Neural crest cell (in vitro differentiated cells): ENCODE measurements around the gene PIEZO2. TPM values are rescaled to one million over a fixed set of nuclear protein-coding genes. Genes with fewer than 3 reads are reported as not detected.

ENCODE experiments used
- DNase-seq: peaks from one replicate; pipeline ENCODE4 v3.0.0; 2021; ENCODE audit warnings: low read depth, mixed read lengths, low spot score
- H3K27ac Mint-ChIP-seq: one replicate; pipeline ENCODE4 v1.8.0; 2021; ENCODE audit warnings: mild to moderate bottlenecking, mixed read lengths; ENCODE audit not compliant: unreplicated experiment
- H3K27me3 Mint-ChIP-seq: 2 replicates; pipeline ENCODE4 v1.8.0; 2021; ENCODE audit warnings: low read depth, mild to moderate bottlenecking, mixed read lengths
- H3K36me3 Mint-ChIP-seq: 2 replicates; pipeline ENCODE4 v1.8.0; 2021; ENCODE audit warnings: low read depth, mild to moderate bottlenecking, mixed read lengths
- H3K4me1 Mint-ChIP-seq: 2 replicates; pipeline ENCODE4 v1.8.0; 2021; ENCODE audit warnings: mixed read lengths
- H3K4me3 Mint-ChIP-seq: one replicate; pipeline ENCODE4 v1.8.0; 2021; ENCODE audit warnings: mild to moderate bottlenecking, mixed read lengths
- H3K9me3 Mint-ChIP-seq: 2 replicates; pipeline ENCODE4 v1.8.0; 2021; ENCODE audit warnings: mixed read lengths
- total RNA-seq: library from RNA; stranded (reverse); gene quantifications from 2 replicates; pipeline ENCODE4 v1.2.1, GENCODE V29; 2021
- TF ChIP-seq, protein P1 (sequence below): fragments of 200-600 bp; sonication (generic); conservative IDR thresholded peaks from 2 replicates; pipeline ENCODE4 v1.5.0; 2021; ENCODE audit warnings: antibody characterized with exemption, mild to moderate bottlenecking

Gene PIEZO2
- total RNA-seq, 1 donor from 2014 or later: 15.5 TPM

DNA sequence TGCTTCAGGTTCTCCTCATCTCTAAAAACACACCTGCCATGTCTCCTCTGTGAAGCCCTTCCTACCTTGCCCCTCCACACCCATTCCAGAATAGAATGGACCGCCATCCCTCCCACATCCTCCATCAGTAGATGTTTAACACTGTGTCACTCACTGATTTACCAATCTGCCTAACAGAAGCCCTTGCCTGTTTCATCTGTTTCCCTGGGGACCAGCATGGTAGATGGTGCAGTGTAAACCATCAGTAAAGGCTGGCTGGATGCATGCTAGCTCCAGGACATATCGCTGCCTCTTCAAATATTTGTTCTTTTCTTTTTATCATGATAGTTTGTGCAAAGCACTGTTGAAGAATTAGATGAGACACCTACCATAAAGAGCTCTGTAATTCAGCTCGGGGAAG is 271.4 kb downstream of the PIEZO2 start:
- H3K4me3 Mint-ChIP-seq: no peak overlapping the region

DNA sequence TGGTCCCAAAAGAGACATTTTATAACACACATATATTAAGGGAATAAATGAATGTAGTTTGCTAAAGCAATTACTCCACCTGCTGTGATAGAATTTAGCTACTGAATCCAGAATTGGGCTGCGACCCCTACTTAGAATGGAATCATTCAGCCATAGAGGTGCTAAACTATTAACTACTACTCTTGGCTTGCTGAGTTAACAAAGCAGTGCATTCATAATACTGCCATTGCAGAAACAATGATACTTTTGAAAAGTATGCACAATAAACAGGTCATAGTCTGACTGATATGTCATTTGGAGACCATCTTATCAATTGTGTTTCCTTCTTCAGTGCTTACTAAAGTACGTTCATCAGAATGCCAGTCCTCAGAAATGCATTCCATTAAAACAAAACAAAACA is 273.6 kb downstream of the PIEZO2 start:
- Mint-ChIP-seq H3K36me3 (no peaks in the 10 kb centered on the region), H3K4me3 (no peak overlapping the region), H3K27me3 (no peaks in the 10 kb centered on the region), H3K9me3 (no peaks in the 10 kb centered on the region), H3K4me1 (peaks cover 19% of the 10 kb centered on the region), H3K27ac (no peak overlapping the region)
- DNase-seq: no peak
- TF ChIP-seq, protein P1, sequence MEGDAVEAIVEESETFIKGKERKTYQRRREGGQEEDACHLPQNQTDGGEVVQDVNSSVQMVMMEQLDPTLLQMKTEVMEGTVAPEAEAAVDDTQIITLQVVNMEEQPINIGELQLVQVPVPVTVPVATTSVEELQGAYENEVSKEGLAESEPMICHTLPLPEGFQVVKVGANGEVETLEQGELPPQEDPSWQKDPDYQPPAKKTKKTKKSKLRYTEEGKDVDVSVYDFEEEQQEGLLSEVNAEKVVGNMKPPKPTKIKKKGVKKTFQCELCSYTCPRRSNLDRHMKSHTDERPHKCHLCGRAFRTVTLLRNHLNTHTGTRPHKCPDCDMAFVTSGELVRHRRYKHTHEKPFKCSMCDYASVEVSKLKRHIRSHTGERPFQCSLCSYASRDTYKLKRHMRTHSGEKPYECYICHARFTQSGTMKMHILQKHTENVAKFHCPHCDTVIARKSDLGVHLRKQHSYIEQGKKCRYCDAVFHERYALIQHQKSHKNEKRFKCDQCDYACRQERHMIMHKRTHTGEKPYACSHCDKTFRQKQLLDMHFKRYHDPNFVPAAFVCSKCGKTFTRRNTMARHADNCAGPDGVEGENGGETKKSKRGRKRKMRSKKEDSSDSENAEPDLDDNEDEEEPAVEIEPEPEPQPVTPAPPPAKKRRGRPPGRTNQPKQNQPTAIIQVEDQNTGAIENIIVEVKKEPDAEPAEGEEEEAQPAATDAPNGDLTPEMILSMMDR: no peak

More for the DNA sequence above, 271.4 kb downstream of the PIEZO2 start:
- Mint-ChIP-seq H3K4me1 (peaks cover 24% of the 10 kb centered on the region), H3K27me3 (no peaks in the 10 kb centered on the region), H3K36me3 (no peaks in the 10 kb centered on the region), H3K27ac (no peak overlapping the region), H3K9me3 (no peaks in the 10 kb centered on the region)
- TF ChIP-seq, protein P1: no peak
- DNase-seq: no peak

DNA sequence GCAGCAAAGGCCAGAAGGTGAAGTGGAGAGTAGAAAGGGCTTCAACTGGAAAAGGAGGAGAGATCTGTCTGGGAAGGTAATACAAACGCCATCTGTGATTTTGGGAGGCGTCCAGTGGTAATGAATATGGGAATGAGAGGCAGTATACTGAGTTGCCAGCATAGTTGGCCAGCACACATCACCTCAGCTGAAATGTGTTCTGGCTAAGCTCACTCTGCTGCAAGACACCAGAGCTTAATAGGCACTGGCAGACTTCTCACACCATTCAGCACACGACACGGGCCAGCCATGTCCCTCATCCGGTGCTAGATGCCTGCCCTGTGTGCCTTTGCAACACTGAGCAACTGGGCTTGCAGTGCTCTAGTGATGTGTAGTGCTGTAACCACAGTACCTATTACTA is 277.1 kb downstream of the PIEZO2 start:
- peaks cover 26% of the 10 kb centered on the region for H3K4me1 Mint-ChIP-seq
- TF ChIP-seq, protein P1: no peak
- no peaks in the 10 kb centered on the region for H3K36me3 Mint-ChIP-seq
- no peaks in the 10 kb centered on the region for H3K9me3 Mint-ChIP-seq
- H3K4me3 Mint-ChIP-seq: no peak overlapping the region
- no peak for DNase-seq
- H3K27me3 Mint-ChIP-seq: no peaks in the 10 kb centered on the region
- H3K27ac Mint-ChIP-seq: no peak overlapping the region

DNA sequence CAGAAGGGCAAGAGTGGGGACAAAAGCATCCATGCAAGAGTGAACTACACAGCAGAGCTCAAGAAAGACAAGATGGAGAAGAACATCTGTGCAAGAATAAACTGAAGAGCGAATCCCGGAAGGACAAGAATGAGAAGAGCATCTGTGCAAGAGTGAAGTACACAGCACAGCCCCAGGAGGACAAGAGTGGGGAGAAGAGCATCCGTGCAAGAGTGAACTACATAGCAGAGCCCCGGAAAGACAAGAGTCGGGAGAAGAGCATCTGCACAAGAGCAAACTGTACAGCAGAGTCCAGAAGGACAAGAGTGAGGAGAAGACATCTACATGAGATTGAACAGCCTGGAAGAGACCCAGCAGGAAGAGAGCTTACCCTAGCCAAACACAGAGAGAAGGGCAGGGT is 284.6 kb downstream of the PIEZO2 start:
- peaks cover 5% of the 10 kb centered on the region for H3K9me3 Mint-ChIP-seq
- peaks cover 13% of the 10 kb centered on the region for H3K36me3 Mint-ChIP-seq
- TF ChIP-seq, protein P1: no peak
- no peak overlapping the region for H3K27ac Mint-ChIP-seq
- H3K4me1 Mint-ChIP-seq: peaks cover 7% of the 10 kb centered on the region
- H3K27me3 Mint-ChIP-seq: no peaks in the 10 kb centered on the region
- DNase-seq: no peak
- H3K4me3 Mint-ChIP-seq: no peak overlapping the region

DNA sequence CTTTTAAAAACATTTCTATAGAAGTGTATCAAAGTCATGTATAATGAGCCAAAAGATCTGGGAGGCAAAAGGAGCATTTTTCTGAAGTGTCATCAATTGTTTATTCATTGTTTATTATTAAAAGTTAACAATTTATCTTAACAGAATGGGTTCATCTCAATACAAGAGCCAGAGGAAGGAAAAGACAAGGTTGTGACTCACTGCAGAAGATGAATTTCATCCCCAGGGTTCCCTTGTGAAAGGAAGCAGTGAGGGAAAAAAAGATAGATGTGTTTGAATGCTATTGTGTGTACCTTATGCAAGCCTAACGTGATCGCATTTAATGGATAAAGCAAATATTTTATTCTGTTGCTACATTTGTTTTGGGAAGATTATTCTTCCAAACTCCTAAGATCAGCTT is 286.3 kb downstream of the PIEZO2 start:
- Mint-ChIP-seq H3K27me3 (no peaks in the 10 kb centered on the region), H3K4me1 (no peaks in the 10 kb centered on the region), H3K4me3 (no peak overlapping the region), H3K36me3 (peaks cover 16% of the 10 kb centered on the region), H3K9me3 (peaks cover 5% of the 10 kb centered on the region), H3K27ac (no peak overlapping the region)
- no peak for DNase-seq
- TF ChIP-seq, protein P1: no peak

DNA sequence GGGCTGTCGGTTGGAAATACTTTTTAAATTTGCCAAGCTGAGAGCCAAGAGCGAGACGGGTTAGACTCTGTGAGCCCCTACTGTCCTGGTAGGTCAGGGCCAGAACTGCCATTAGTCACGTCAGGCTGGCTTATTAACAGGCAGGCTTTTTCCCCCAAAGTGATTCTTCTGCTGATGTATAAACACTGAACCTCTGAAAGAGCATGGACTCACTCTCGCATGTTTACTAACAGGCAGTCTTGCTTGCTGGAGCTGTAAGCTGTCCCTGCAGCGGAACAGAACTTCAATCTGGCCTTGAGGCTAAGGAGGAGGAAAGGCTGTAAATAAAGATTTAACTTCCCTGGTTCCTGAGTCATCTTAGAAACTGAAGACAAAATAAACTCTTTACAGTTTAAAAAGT is 288.4 kb downstream of the PIEZO2 start:
- TF ChIP-seq, protein P1: no peak
- Mint-ChIP-seq H3K27me3 (no peaks in the 10 kb centered on the region), H3K36me3 (peaks cover 16% of the 10 kb centered on the region), H3K9me3 (peaks cover 5% of the 10 kb centered on the region), H3K4me3 (no peak overlapping the region), H3K27ac (no peak overlapping the region), H3K4me1 (peaks cover 5% of the 10 kb centered on the region)
- no peak for DNase-seq
